K562 (cell line): ENCODE data around the gene KIAA1958. TPM values are rescaled to one million over a fixed set of nuclear protein-coding genes. Genes with fewer than 3 reads are reported as not detected.

Experiments used
- ATAC-seq: fragments of 200-7000 bp; cut with Tn5 transposase; 3 replicates; pipeline ENCODE4 v1.9.1; 2020; ENCODE audit warnings: moderate library complexity
- BruUV-seq: library from RNA; stranded (reverse); fragments of 400-500 nt; replicated peaks from 2 replicates; lab custom pipeline; 2021; lab: Mats Ljungman, UMichigan
- CTCF ChIA-PET: fragments of 300-600 bp; formaldehyde crosslinking; extraction: SDS; loops from one replicate; lab custom pipeline; 2021; ENCODE audit warnings: low intra/inter-chr PET ratio; lab: Yijun Ruan, JAX
- POLR2A ChIA-PET: fragments of 300-600, 350-650 bp; sonication (Branson Sonifier 250); formaldehyde crosslinking; extraction: SDS; loops from one replicate; lab custom pipeline; 2021; ENCODE audit warnings: antibody characterized with exemption, inconsistent platforms; lab: Yijun Ruan, JAX
- DNase-seq, 4 experiments: peaks; one replicate each; pipeline versions ENCODE4 v3.0.0 to v3.0.0-alpha.2; 2011 to 2018; ENCODE audit warnings: low spot score in 3 of 4, mixed read lengths in 3 of 4; ENCODE audit errors: extremely low read depth in 1 of 4
- FAIRE-seq: peaks from 2 replicates; lab custom pipeline; 2011; peaks lifted over from hg19 to GRCh38; lab: Jason Lieb, UNC
- H2AFZ ChIP-seq: 2 replicates; pipeline ENCODE4 v1.6.0; 2011; ENCODE audit warnings: low read depth, low read length, control low read depth, inconsistent platforms
- H3K27ac ChIP-seq: fragments of 200-600 bp; 3 replicates; pipeline ENCODE4 v1.8.0; 2011; ENCODE audit warnings: low read depth, mild to moderate bottlenecking, control low read depth, inconsistent platforms, low read length, moderate library complexity, mixed read lengths; ENCODE audit errors: extremely low read depth
- H3K27me3 ChIP-seq, 2 experiments: fragments of 300-600 bp in 1 of 2; 2 replicates in 1 of 2; 3 replicates in 1 of 2; pipeline versions ENCODE4 v1.6.0 to v1.8.0; 2011; ENCODE audit warnings: inconsistent platforms in 2 of 2, low read length in 2 of 2, mild to moderate bottlenecking in 1 of 2, mixed read lengths in 1 of 2, moderate library complexity in 1 of 2; ENCODE audit not compliant: control insufficient read depth in 2 of 2, insufficient read depth in 2 of 2
- H3K36me3 ChIP-seq: fragments of 300-600 bp; 3 replicates; pipeline ENCODE4 v1.8.0; 2011; ENCODE audit warnings: mild to moderate bottlenecking, low read length, inconsistent platforms; ENCODE audit not compliant: control insufficient read depth, insufficient read depth
- H3K4me1 ChIP-seq, 2 experiments: fragments of 200-600 bp in 1 of 2; replicated peaks in 1 of 2; 2 replicates in 1 of 2; 3 replicates in 1 of 2; pipeline versions ENCODE4 v1.5.1 to v1.8.0; 2011; ENCODE audit warnings: inconsistent platforms in 2 of 2, low read length in 2 of 2, mild to moderate bottlenecking in 1 of 2, mixed read lengths in 1 of 2, moderate library complexity in 1 of 2; ENCODE audit not compliant: control insufficient read depth in 2 of 2, insufficient read depth in 2 of 2
- H3K4me2 ChIP-seq: 2 replicates; pipeline ENCODE4 v1.6.1; 2011; ENCODE audit warnings: low read length, control low read depth, inconsistent platforms, mixed read lengths; ENCODE audit not compliant: insufficient read depth
- H3K4me3 ChIP-seq: fragments of 200-600 bp; sonication (generic), shearing (Covaris generic); 2 replicates; pipeline ENCODE4 v1.5.1; 2016; ENCODE audit warnings: control low read depth, inconsistent platforms
- H3K79me2 ChIP-seq: fragments of 200-600 bp; 3 replicates; pipeline ENCODE4 v1.8.0; 2011; ENCODE audit warnings: low read length, inconsistent platforms; ENCODE audit not compliant: control insufficient read depth, insufficient read depth
- H3K9ac ChIP-seq, 2 experiments: 2 replicates each; pipeline versions ENCODE4 v1.6.0 to v1.6.1; 2011; ENCODE audit warnings: low read depth in 2 of 2, low read length in 2 of 2, control low read depth in 1 of 2, inconsistent platforms in 1 of 2, mild to moderate bottlenecking in 1 of 2, mixed read lengths in 1 of 2; ENCODE audit not compliant: insufficient read depth in 1 of 2
- H3K9me1 ChIP-seq: one replicate; pipeline ENCODE4 v1.6.0; 2011; ENCODE audit warnings: inconsistent platforms, mild to moderate bottlenecking, low read length, moderate library complexity; ENCODE audit not compliant: control insufficient read depth, insufficient read depth
- H3K9me3 ChIP-seq: replicated peaks from 2 replicates; pipeline ENCODE4 v1.5.1; 2011; ENCODE audit warnings: low read depth, low read length, inconsistent platforms; ENCODE audit not compliant: control insufficient read depth, insufficient read depth
- H4K20me1 ChIP-seq: replicated peaks from 2 replicates; pipeline ENCODE4 v1.6.1; 2011; ENCODE audit warnings: low read length, inconsistent platforms, mixed read lengths; ENCODE audit not compliant: control insufficient read depth, insufficient read depth
- ERF ChIP-seq: fragments of 450-650 bp; formaldehyde crosslinking; IDR thresholded peaks from 2 replicates; pipeline ENCODE4 v1.4.0; 2020; ENCODE audit warnings: mild to moderate bottlenecking, mixed read lengths
- ESRRA ChIP-seq: fragments of 450-650 bp; IDR thresholded peaks from 2 replicates; pipeline ENCODE4 v1.6.1; 2014; ENCODE audit warnings: low read depth, mild to moderate bottlenecking, moderate library complexity, borderline replicate concordance
- EZH2 ChIP-seq: IDR thresholded peaks from 2 replicates; pipeline ENCODE4 v1.6.1; 2012; ENCODE audit warnings: low read depth, mild to moderate bottlenecking, inconsistent platforms, low read length, borderline replicate concordance
- GTF2E2 ChIP-seq: fragments of 200-800 bp; sonication (Bioruptor generic); IDR thresholded peaks from 2 replicates; pipeline ENCODE4 v1.6.1; 2016; ENCODE audit warnings: missing genetic modification characterization, missing compliant biosample characterization
- GTF3C2 ChIP-seq: IDR thresholded peaks from 3 replicates; pipeline ENCODE4 v1.6.1; 2011; ENCODE audit warnings: borderline replicate concordance, mild to moderate bottlenecking, moderate library complexity; ENCODE audit not compliant: insufficient read length; ENCODE audit errors: extremely low read depth
- HSF4 ChIP-seq: fragments of 250-450 bp; sonication (Bioruptor Pico); IDR thresholded peaks from 2 replicates; pipeline ENCODE4 v2.1.2; 2022; ENCODE audit warnings: mild to moderate bottlenecking, moderate library complexity, borderline replicate concordance
- MECOM ChIP-seq: fragments of 250-450 bp; sonication (Bioruptor Pico); IDR thresholded peaks from 2 replicates; pipeline ENCODE4 v1.8.0; 2022; ENCODE audit warnings: inconsistent platforms
- MLLT1 ChIP-seq, 2 experiments: fragments of 450-650 bp; IDR thresholded peaks; 2 replicates each; pipeline ENCODE4 v1.6.1; 2016
- POLR2A ChIP-seq: fragments of 450-650 bp; conservative IDR thresholded peaks from 2 replicates; pipeline ENCODE4 v1.6.1; 2016
- PRPF4 ChIP-seq: fragments of 200-400 bp; formaldehyde crosslinking; IDR thresholded peaks from one replicate; pipeline ENCODE4 v1.6.1; 2017; ENCODE audit warnings: low read length, low read depth, mild to moderate bottlenecking; ENCODE audit not compliant: insufficient read depth, poor library complexity, severe bottlenecking
- RHOXF2B ChIP-seq: fragments of 250-450 bp; sonication (Bioruptor Pico); conservative IDR thresholded peaks from 2 replicates; pipeline ENCODE4 v1.5.1; 2021
- RNF2 ChIP-seq: sonication (generic); IDR thresholded peaks from 2 replicates; pipeline ENCODE4 v1.6.1; 2016
- STAT5A ChIP-seq: IDR thresholded peaks from 2 replicates; pipeline ENCODE4 v1.6.1; 2012; ENCODE audit warnings: low read length, inconsistent platforms, borderline replicate concordance
- UBTF ChIP-seq, 2 experiments: IDR thresholded peaks; 2 replicates each; pipeline ENCODE4 v1.6.1; 2012; ENCODE audit warnings: improper control_type of control experiment in 2 of 2, low read depth in 2 of 2, low read length in 2 of 2, borderline replicate concordance in 1 of 2
- ZKSCAN1 ChIP-seq: fragments of 150-350 bp; IDR thresholded peaks from 2 replicates; pipeline ENCODE4 v1.6.1; 2016; ENCODE audit warnings: low read depth, low read length
- ZNF263 ChIP-seq: sonication (generic); formaldehyde crosslinking; IDR thresholded peaks from 2 replicates; pipeline ENCODE4 v1.8.0; 2022; ENCODE audit warnings: mild to moderate bottlenecking, missing genetic modification reagents, borderline replicate concordance
- WGBS: fragments of 100-300 bp; shearing (Covaris generic); methylation state at CpG from one replicate; pipeline ENCODE4 v1.1.6; 2016; ENCODE audit warnings: low coverage, mixed read lengths; ENCODE audit not compliant: insufficient coverage; ENCODE audit errors: missing lambda C conversion rate; 5-methylcytosine and 5-hydroxymethylcytosine counted together
- in situ Hi-C: fragments of 300-500 bp; cut with MboI; formaldehyde crosslinking; loops from 4 replicates; pipeline ENCODE4 v1.15.0; 2018; ENCODE audit warnings: inconsistent platforms, mixed read lengths
- intact Hi-C: fragments of 100-400 bp; cut with micrococcal nuclease; formaldehyde crosslinking; loops from 2 replicates; pipeline ENCODE4 v1.14.2; 2022
- polyA plus RNA-seq, 8 experiments: library from polyadenylated mRNA; depleted of rRNA in 4 of 8; stranded (reverse) in 5 of 8; unstranded in 3 of 8; fragments of >200 nt; fragmentation: Nextera tagmentation in 2 of 8; fragmentation: Illumina TruSeq in 1 of 8; extraction: Ambion mirVana in 2 of 8; extraction: Trizol in 1 of 8; gene quantifications; 2 replicates each; pipeline versions ENCODE4 v1.2.1 to v1.2.3, GENCODE V29; 2011 to 2014; ENCODE audit warnings: inconsistent platforms in 1 of 8, missing spikeins in 1 of 8
- total RNA-seq, 7 experiments: library from RNA; depleted of rRNA in 6 of 7; stranded (reverse); fragments of >200 nt in 6 of 7; fragmentation: Illumina TruSeq in 2 of 7; extraction: Trizol in 2 of 7; gene quantifications; 2 replicates each; pipeline versions ENCODE4 v1.2.1 to v1.2.3, GENCODE V29; 2011 to 2021; ENCODE audit warnings: low replicate concordance in 1 of 7

Gene KIAA1958
- total and polyA plus RNA-seq, 9 of the 15 experiments (the other 6 are each of a cell fraction or from before 2014, with no cell fraction given): 1.1 to 16.0 (median 10.1) TPM

- TF ChIP-seq ESRRA (no peak), STAT5A (no peak), HSF4 (CRISPR knock-in tag) (no peak), PRPF4 (no peak), EZH2 (no peak), RNF2 (no peak), POLR2A (no peak), ZNF263 (CRISPR knock-in tag) (no peak)
- TF ChIP-seq, all 486 proteins: peak for 0
Observed at GRCh38 chr9:112655668-112656067, 169.0 kb downstream of the KIAA1958 start (continued).

- Histone ChIP-seq H3K9ac (no peak overlapping the region), H3K4me3 (no peak overlapping the region), H3K4me2 (no peak overlapping the region), H3K9me3 (no peaks in the 10 kb centered on the region), H3K4me1 (peaks cover 0 to 6% of the 10 kb centered on the region in 2 experiments; a peak in 1 of 5 replicates), H3K9me1 (no peaks in the 10 kb centered on the region), H3K79me2 (no peaks in the 10 kb centered on the region), H3K36me3 (no peaks in the 10 kb centered on the region), H3K27ac (no peak overlapping the region), H2AFZ (no peak overlapping the region), H3K27me3 (no peaks in the 10 kb centered on the region), H4K20me1 (no peaks in the 10 kb centered on the region)
- 85% methylated on average over 12 of the region's 12 CpGs for WGBS
- in situ Hi-C loops: no loop called here
- ATAC-seq: no peak
- BruUV-seq: no TSS peak
- no peak for FAIRE-seq
- intact Hi-C loops: loop anchor here (10.0 kb wide), 1 partner anchor 135 kb away; no protein-coding TSS in a partner anchor
- CTCF ChIA-PET: no interaction called here
- no peak for DNase-seq
- POLR2A ChIA-PET: interaction anchor here (0.5 kb wide), 1 partner anchor 152 kb away, joined by 4 read pairs; no protein-coding TSS in a partner anchor
- TF ChIP-seq GTF3C2: no peak
- TF ChIP-seq RHOXF2B (CRISPR knock-in tag): no peak
- TF ChIP-seq MECOM (CRISPR knock-in tag): no peak
- no peak for TF ChIP-seq MLLT1 (IDR thresholded peaks at IDR 0.05)
- TF ChIP-seq ESRRA: no peak
- TF ChIP-seq ZKSCAN1: no peak
- TF ChIP-seq GTF2E2: no peak
- no peak for TF ChIP-seq ERF
- TF ChIP-seq UBTF (IDR thresholded peaks at IDR 0.05; ENCODE audit: borderline replicate concordance in 1 of 2, low read depth in 2 of 2, low read length in 2 of 2): no peak
Observed at GRCh38 chr9:112659906-112660305, 173.3 kb downstream of the KIAA1958 start.
